ENCODE measurements around the gene KANTR. TPM values are rescaled to one million over a fixed set of nuclear protein-coding genes. Genes with fewer than 3 reads are reported as not detected.
"Not testable (repeated sequence)": the region's sequence is repeated elsewhere in the genome, so short reads cannot be mapped to it uniquely, and the experiment has no call there.

The KANTR gene
- total and polyA plus RNA-seq, 12 donors: 2.1 to 12.6 (median 7.0) TPM

DNA sequence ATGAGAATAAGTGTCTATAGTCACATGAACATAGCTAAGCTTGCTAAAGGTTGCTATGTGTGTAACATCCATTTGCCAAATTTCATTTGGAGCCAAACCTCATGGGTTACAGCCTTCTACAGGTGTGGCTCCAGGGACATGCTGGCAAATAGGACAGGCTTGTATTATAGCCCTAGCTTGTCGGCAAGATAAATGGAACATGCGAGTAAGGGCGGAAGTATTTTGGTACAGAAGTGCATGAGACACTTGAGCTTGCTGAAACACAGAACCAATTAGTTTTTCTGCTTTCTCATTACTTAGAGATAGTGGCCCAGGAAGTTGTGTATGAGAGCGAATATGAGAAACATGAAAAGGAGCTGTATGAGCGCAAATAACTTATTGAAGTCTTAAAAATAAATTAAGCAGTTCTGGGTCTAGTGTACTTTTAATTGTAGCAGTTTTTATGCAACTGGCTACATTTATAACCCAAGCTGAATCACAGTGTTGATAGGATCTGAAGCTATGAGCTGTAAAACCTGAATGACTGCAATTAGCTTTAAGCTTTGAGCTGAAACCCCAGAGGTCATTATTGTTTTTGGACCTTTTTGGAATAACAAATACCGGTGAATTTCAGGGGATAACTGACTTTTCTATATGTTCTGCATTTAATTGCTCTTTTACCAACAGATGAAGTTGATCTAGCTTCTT, 66.5 kb downstream of the KANTR start:
- Histone ChIP-seq H3K9me3 (peaks cover 0 to 2% (median 0%) of the 10 kb centered on the region in 11 donors), H3K4me1 (no peaks in the 10 kb centered on the region), H3K36me3 (no peaks in the 10 kb centered on the region), H3K4me3 (no peak overlapping the region), H3K27me3 (peaks cover 0 to 10% (median 0%) of the 10 kb centered on the region in 7 donors), H3K27ac (no peak overlapping the region)
- no peak for DNase-seq
- TF ChIP-seq, protein P1, sequence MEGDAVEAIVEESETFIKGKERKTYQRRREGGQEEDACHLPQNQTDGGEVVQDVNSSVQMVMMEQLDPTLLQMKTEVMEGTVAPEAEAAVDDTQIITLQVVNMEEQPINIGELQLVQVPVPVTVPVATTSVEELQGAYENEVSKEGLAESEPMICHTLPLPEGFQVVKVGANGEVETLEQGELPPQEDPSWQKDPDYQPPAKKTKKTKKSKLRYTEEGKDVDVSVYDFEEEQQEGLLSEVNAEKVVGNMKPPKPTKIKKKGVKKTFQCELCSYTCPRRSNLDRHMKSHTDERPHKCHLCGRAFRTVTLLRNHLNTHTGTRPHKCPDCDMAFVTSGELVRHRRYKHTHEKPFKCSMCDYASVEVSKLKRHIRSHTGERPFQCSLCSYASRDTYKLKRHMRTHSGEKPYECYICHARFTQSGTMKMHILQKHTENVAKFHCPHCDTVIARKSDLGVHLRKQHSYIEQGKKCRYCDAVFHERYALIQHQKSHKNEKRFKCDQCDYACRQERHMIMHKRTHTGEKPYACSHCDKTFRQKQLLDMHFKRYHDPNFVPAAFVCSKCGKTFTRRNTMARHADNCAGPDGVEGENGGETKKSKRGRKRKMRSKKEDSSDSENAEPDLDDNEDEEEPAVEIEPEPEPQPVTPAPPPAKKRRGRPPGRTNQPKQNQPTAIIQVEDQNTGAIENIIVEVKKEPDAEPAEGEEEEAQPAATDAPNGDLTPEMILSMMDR (IDR thresholded peaks at IDR 0.05): no peak
- intact Hi-C loops (cut with DNase I): no loop called here
- ATAC-seq: no peak
- 71 to 74% methylated on average over 6 of the region's 6 CpGs for WGBS, 2 donors

DNA sequence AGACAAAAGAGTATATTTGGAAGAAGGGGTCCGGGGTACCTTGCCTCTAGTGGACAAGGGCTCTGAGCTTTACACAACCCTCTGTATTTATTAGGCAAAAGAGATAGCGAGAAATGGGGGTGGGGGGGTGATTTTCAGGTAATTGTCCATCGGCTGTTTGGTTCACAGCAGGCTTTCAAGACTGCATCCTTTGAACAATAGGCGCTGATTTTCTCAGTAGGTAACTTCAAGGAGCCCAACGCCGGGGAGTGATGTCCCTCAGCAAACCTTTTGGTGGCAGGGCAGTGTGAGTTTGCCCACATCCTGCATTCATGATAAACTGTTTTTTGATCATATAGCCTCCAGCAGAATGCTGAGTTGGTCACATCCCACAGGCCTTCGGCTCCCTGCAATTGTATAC, 69.5 kb downstream of the KANTR start:
- TF ChIP-seq, protein P1 (IDR thresholded peaks at IDR 0.05): no peak
- Histone ChIP-seq H3K27ac (no peak overlapping the region), H3K4me3 (no peak overlapping the region), H3K4me1 (no peaks in the 10 kb centered on the region), H3K36me3 (no peaks in the 10 kb centered on the region), H3K27me3 (peaks cover 0 to 16% (median 0%) of the 10 kb centered on the region in 7 donors), H3K9me3 (no peaks in the 10 kb centered on the region)
- 91 to 94% methylated on average over 7 of the region's 7 CpGs for WGBS, 2 donors
- DNase-seq (no peak), ATAC-seq (no peak)
- intact Hi-C loops (cut with DNase I): no loop called here

DNA sequence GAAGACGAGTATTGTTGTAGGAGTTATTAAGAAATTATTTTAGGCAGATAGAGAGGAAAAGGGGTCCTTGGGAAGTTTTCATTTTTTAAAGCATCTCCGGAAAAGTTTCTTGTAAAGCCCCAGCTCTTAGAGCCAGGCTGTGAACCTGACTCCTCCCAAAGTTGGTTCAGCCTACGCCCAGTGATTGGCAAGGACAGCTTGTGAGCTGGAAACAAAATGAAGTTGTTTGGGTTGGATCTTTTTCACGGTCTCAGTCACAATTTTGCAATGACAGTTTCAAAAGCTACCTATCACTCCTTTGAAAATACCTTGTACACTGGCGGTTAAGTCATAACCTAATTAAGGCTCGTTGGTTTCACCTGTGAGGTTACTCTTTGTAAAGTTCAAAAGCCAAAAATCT, 70.6 kb downstream of the KANTR start:
- intact Hi-C loops (cut with DNase I): not testable (repeated sequence)

DNA sequence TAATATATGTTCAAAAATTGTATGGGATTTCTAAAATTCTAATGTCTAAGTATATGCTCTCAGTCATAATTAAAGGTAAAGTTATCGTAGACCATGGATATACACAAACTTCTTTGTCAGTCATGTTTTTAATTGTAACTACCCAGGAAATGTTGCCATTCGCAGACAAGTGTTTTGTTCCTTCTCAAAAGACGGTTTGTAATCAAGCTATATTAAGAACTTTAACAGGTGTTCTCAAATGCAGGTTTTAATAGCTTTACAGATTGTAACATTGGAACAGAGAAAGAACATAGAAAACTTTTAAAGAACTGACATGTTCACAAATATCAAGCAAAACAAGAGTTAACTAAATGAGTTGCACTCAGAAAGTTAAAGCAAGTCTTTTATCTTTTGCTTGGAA, 72.2 kb downstream of the KANTR start:
- Histone ChIP-seq H3K4me3 (no peak overlapping the region), H3K27me3 (peaks cover 0 to 16% (median 0%) of the 10 kb centered on the region in 7 donors), H3K4me1 (no peaks in the 10 kb centered on the region), H3K36me3 (no peaks in the 10 kb centered on the region), H3K27ac (no peak overlapping the region), H3K9me3 (no peaks in the 10 kb centered on the region)
- DNase-seq (no peak), ATAC-seq (no peak)
- intact Hi-C loops (cut with DNase I): no loop called here
- TF ChIP-seq, protein P1 (IDR thresholded peaks at IDR 0.05): no peak
- WGBS, 2 donors: 65 to 75% methylated on average over 3 of the region's 3 CpGs

More for the DNA sequence above, 70.6 kb downstream of the KANTR start:
- peaks cover 0 to 16% (median 0%) of the 10 kb centered on the region in 7 donors for H3K27me3 ChIP-seq
- 75 to 80% methylated on average over 6 of the region's 6 CpGs for WGBS, 2 donors
- DNase-seq, H3K27ac ChIP-seq, H3K4me3 ChIP-seq, H3K9me3 ChIP-seq, ATAC-seq, H3K36me3 ChIP-seq, H3K4me1 ChIP-seq: not testable (repeated sequence)

DNA sequence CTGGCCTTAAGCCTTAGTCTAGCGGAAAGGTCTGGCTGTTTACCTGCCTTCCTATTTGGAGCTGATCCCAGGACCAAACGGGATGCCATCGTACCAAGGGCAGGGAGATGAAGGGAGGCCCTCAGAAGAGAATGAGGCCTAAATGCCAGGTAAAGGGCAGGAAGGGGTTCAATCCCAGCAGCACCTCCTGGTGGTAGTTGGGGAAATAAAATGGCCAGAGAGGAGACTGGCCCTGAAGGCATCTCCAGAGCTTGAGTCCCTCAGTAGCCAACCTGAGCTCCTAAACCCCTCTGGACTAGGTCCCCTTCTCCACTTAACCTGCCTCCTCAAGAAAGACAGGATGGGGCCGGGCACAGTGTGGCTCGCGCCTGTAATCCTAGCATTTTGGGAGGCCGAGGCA, 77.4 kb downstream of the KANTR start:
- H3K36me3 ChIP-seq: peaks cover 0 to 7% (median 0%) of the 10 kb centered on the region in 9 donors
- WGBS, 2 donors: 94 to 95% methylated on average over 7 of the region's 7 CpGs
- intact Hi-C loops (cut with DNase I): no loop called here
- no peak overlapping the region for H3K4me3 ChIP-seq
- H3K27me3 ChIP-seq: no peaks in the 10 kb centered on the region
- no peak for ATAC-seq
- H3K27ac ChIP-seq: no peak overlapping the region
- TF ChIP-seq, protein P1 (IDR thresholded peaks at IDR 0.05): no peak
- H3K4me1 ChIP-seq: no peaks in the 10 kb centered on the region
- peaks cover 0 to 7% (median 0%) of the 10 kb centered on the region in 11 donors for H3K9me3 ChIP-seq
- no peak for DNase-seq

Data from heart right ventricle (tissue), 16 donors.